ENCODE measurements around the gene NPNT.

GRCh38 chr4:105934386-105934785, 39.1 kb downstream of the NPNT start:
- no peak for TF ChIP-seq EP300 (IDR thresholded peaks at IDR 0.05)
- no peak for TF ChIP-seq CTCF (IDR thresholded peaks at IDR 0.05)

All from tibial nerve (tissue), 4 donors.